D721Med (cell line): ENCODE results near the gene SMIM15.
"Not testable (repeated sequence)": the region's sequence is repeated elsewhere in the genome, so short reads cannot be mapped to it uniquely, and the experiment has no call there.

Experiments
- DNase-seq: peaks from one replicate; pipeline ENCODE4 v3.0.0; 2011; ENCODE audit warnings: low spot score; ENCODE audit not compliant: insufficient read length
- FAIRE-seq: peaks from 2 replicates; lab custom pipeline; 2011; peaks lifted over from hg19 to GRCh38; lab: Jason Lieb, UNC
- CTCF ChIP-seq: IDR thresholded peaks from 2 replicates; pipeline ENCODE4 v1.5.1; 2012; ENCODE audit warnings: mild to moderate bottlenecking, control low read depth; ENCODE audit not compliant: insufficient read depth; ENCODE audit errors: missing control alignments

Gene SMIM15

GRCh38 chr5:61162010-61162831 lies at the start of gene SMIM15:
Gene SMIM15, minus strand, starts transcription at chr5:61162468. Its CDS starts 2,297 bp downstream, at chr5:61160171.
- FAIRE-seq (no peak), DNase-seq (peak; percentile 64)
- no peak for TF ChIP-seq CTCF

- DNase-seq (no peak), FAIRE-seq (no peak)
- no peak for TF ChIP-seq CTCF
These were observed 45.6 kb upstream of the SMIM15 start for GRCh38 chr5:61207884-61208283.

GRCh38 chr5:61205013-61205412 lies 42.7 kb upstream of the SMIM15 start:
- FAIRE-seq = no peak
- TF ChIP-seq CTCF = no peak
- DNase-seq = no peak

GRCh38 chr5:61202213-61202612 lies 39.9 kb upstream of the SMIM15 start:
- no peak for FAIRE-seq
- no peak for DNase-seq
- no peak for TF ChIP-seq CTCF

GRCh38 chr5:61200582-61201155 lies 38.4 kb upstream of the SMIM15 start:
- FAIRE-seq (no peak), DNase-seq (no peak)
- TF ChIP-seq CTCF = no peak

GRCh38 chr5:61198606-61199005 lies 36.3 kb upstream of the SMIM15 start:
- FAIRE-seq (no peak), DNase-seq (no peak)
- TF ChIP-seq CTCF = no peak

- FAIRE-seq = not testable (repeated sequence)
These were observed 25.6 kb upstream of the SMIM15 start for GRCh38 chr5:61187826-61188225.

GRCh38 chr5:61187352-61187751 lies 25.1 kb upstream of the SMIM15 start:
- DNase-seq, FAIRE-seq: not testable (repeated sequence)

More at GRCh38 chr5:61187826-61188225, 25.6 kb upstream of the SMIM15 start:
- DNase-seq = not testable (repeated sequence)
